Measurements from ENCODE around the gene CD180.
A peak's percentile ranks its signal among the peaks of the same experiment; 100 is the strongest.
"Not testable (repeated sequence)": the region's sequence is repeated elsewhere in the genome, so short reads cannot be mapped to it uniquely, and the experiment has no call there.

Gene CD180

GRCh38 chr5:67192719-67193438, 3.7 kb downstream of the CD180 start:
- FAIRE-seq = no peak
- DNase-seq (ENCODE audit: extremely low spot score, insufficient read length, low read depth) = no peak

- no peak for FAIRE-seq
These were observed 5.7 kb downstream of the CD180 start for GRCh38 chr5:67190861-67191260.

GRCh38 chr5:67190410-67190809, 6.2 kb downstream of the CD180 start:
- FAIRE-seq = no peak
- DNase-seq (ENCODE audit: extremely low spot score, insufficient read length, low read depth) = no peak

More at GRCh38 chr5:67190861-67191260, 5.7 kb downstream of the CD180 start:
- no peak for DNase-seq (ENCODE audit: extremely low spot score, insufficient read length, low read depth)

GRCh38 chr5:67189931-67190330, 6.7 kb downstream of the CD180 start:
- no peak for DNase-seq (ENCODE audit: extremely low spot score, insufficient read length, low read depth)
- FAIRE-seq = peak; percentile 59

- FAIRE-seq = peak; percentile 71
- DNase-seq (ENCODE audit: extremely low spot score, insufficient read length, low read depth) = no peak
These were observed 7.6 kb downstream of the CD180 start for GRCh38 chr5:67189079-67189354.

- FAIRE-seq = peak; percentile 65
- no peak for DNase-seq (ENCODE audit: extremely low spot score, insufficient read length, low read depth)
These were observed 8.1 kb downstream of the CD180 start for GRCh38 chr5:67188274-67189078.

GRCh38 chr5:67187006-67187715, 9.4 kb downstream of the CD180 start:
- DNase-seq (ENCODE audit: extremely low spot score, insufficient read length, low read depth) = no peak
- peak; percentile 87 for FAIRE-seq

GRCh38 chr5:67183859-67184258, 12.7 kb downstream of the CD180 start:
- DNase-seq (ENCODE audit: extremely low spot score, insufficient read length, low read depth) (no peak), FAIRE-seq (no peak)

GRCh38 chr5:67182301-67182790, 14.3 kb downstream of the CD180 start:
- FAIRE-seq = no peak
- no peak for DNase-seq (ENCODE audit: extremely low spot score, insufficient read length, low read depth)

GRCh38 chr5:67181648-67182221, 14.9 kb downstream of the CD180 start:
- no peak for FAIRE-seq
- DNase-seq (ENCODE audit: extremely low spot score, insufficient read length, low read depth) = no peak

GRCh38 chr5:67179697-67180361, 16.8 kb downstream of the CD180 start:
- DNase-seq (ENCODE audit: extremely low spot score, insufficient read length, low read depth) (no peak), FAIRE-seq (no peak)

GRCh38 chr5:67178966-67179365, 17.6 kb downstream of the CD180 start:
- FAIRE-seq (no peak), DNase-seq (ENCODE audit: extremely low spot score, insufficient read length, low read depth) (no peak)

- no peak for DNase-seq (ENCODE audit: extremely low spot score, insufficient read length, low read depth)
- FAIRE-seq = no peak
These were observed 18.5 kb downstream of the CD180 start for GRCh38 chr5:67178085-67178484.

GRCh38 chr5:67176936-67177335, 19.7 kb downstream of the CD180 start:
- FAIRE-seq (no peak), DNase-seq (ENCODE audit: extremely low spot score, insufficient read length, low read depth) (no peak)

GRCh38 chr5:67173959-67174358, 22.6 kb downstream of the CD180 start:
- no peak for DNase-seq (ENCODE audit: extremely low spot score, insufficient read length, low read depth)
- FAIRE-seq = no peak

- DNase-seq (ENCODE audit: extremely low spot score, insufficient read length, low read depth); FAIRE-seq: not testable (repeated sequence)
These were observed 23.2 kb downstream of the CD180 start for GRCh38 chr5:67173351-67173750.

GRCh38 chr5:67170767-67171166, 25.8 kb downstream of the CD180 start:
- FAIRE-seq (no peak), DNase-seq (ENCODE audit: extremely low spot score, insufficient read length, low read depth) (no peak)

- DNase-seq (ENCODE audit: extremely low spot score, insufficient read length, low read depth) (no peak), FAIRE-seq (no peak)
These were observed 28.5 kb downstream of the CD180 start for GRCh38 chr5:67168069-67168468.

- peak; percentile 29 for DNase-seq (ENCODE audit: extremely low spot score, insufficient read length, low read depth)
- FAIRE-seq = peak; percentile 60
These were observed 29.9 kb downstream of the CD180 start for GRCh38 chr5:67166460-67167285.
